Osteoblast (primary cell): ENCODE results near the gene SMIM34. TPM values are rescaled to one million over a fixed set of nuclear protein-coding genes. Genes with fewer than 3 reads are reported as not detected.
"Not testable (repeated sequence)": the region's sequence is repeated elsewhere in the genome, so short reads cannot be mapped to it uniquely, and the experiment has no call there.

ENCODE experiments used
- DNase-seq: peaks from one replicate; pipeline ENCODE4 v3.0.0; 2011; ENCODE audit warnings: low spot score, mixed read lengths; ENCODE audit not compliant: insufficient read length; ENCODE audit errors: missing footprints
- H2AFZ ChIP-seq: 2 replicates; pipeline ENCODE4 v1.6.0; 2011; ENCODE audit warnings: mild to moderate bottlenecking, low read length
- H3K27ac ChIP-seq: 2 replicates; pipeline ENCODE4 v1.5.1; 2011; ENCODE audit warnings: mild to moderate bottlenecking, low read depth, low read length, moderate library complexity
- H3K27me3 ChIP-seq: 2 replicates; pipeline ENCODE4 v1.6.0; 2012; ENCODE audit warnings: mild to moderate bottlenecking, control low read depth, inconsistent platforms, low read length, moderate library complexity; ENCODE audit not compliant: insufficient read depth
- H3K36me3 ChIP-seq: 2 replicates; pipeline ENCODE4 v1.5.1; 2011; ENCODE audit warnings: mild to moderate bottlenecking, low read length, control low read depth, moderate library complexity; ENCODE audit not compliant: insufficient read depth
- H3K4me1 ChIP-seq: 2 replicates; pipeline ENCODE4 v1.5.1; 2011; ENCODE audit warnings: mild to moderate bottlenecking, low read length, control low read depth, moderate library complexity; ENCODE audit not compliant: insufficient read depth
- H3K4me2 ChIP-seq: 2 replicates; pipeline ENCODE4 v1.6.0; 2011; ENCODE audit warnings: mild to moderate bottlenecking, low read length; ENCODE audit not compliant: insufficient read depth
- H3K4me3 ChIP-seq: fragments of 200-600 bp; sonication (generic); 3 replicates; pipeline ENCODE4 v1.5.1; 2012; ENCODE audit warnings: mild to moderate bottlenecking, low read length, inconsistent platforms; ENCODE audit not compliant: insufficient read depth
- H3K79me2 ChIP-seq: 2 replicates; pipeline ENCODE4 v1.6.0; 2012; ENCODE audit warnings: mild to moderate bottlenecking, low read length, control low read depth, inconsistent platforms; ENCODE audit not compliant: insufficient read depth
- H3K9me3 ChIP-seq: 2 replicates; pipeline ENCODE4 v1.5.1; 2011; ENCODE audit warnings: low read depth, low read length, control low read depth
- H4K20me1 ChIP-seq: 2 replicates; pipeline ENCODE4 v1.6.0; 2012; ENCODE audit warnings: mild to moderate bottlenecking, low read length, control low read depth; ENCODE audit not compliant: insufficient read depth
- CTCF ChIP-seq: IDR thresholded peaks from 2 replicates; pipeline ENCODE4 v1.5.1; 2011; ENCODE audit warnings: mild to moderate bottlenecking, low read depth, low read length, moderate library complexity; ENCODE audit errors: extremely low read depth
- total RNA-seq: library from RNA; depleted of rRNA; stranded (reverse); fragments of >200 nt; gene quantifications from 2 replicates; pipeline ENCODE4 v1.2.3, GENCODE V29; 2012

Gene SMIM34
- total RNA-seq, 1 donor = not detected

GRCh38 chr21:34383724-34384415, 39.9 kb downstream of the SMIM34 start:
- not testable (repeated sequence) for H3K27me3 ChIP-seq, H2AFZ ChIP-seq, DNase-seq, H3K9me3 ChIP-seq, H3K4me2 ChIP-seq, H3K4me3 ChIP-seq, H3K36me3 ChIP-seq, H3K79me2 ChIP-seq, H4K20me1 ChIP-seq, H3K27ac ChIP-seq, H3K4me1 ChIP-seq

GRCh38 chr21:34383138-34383537, 40.6 kb downstream of the SMIM34 start:
- not testable (repeated sequence) for H3K4me1 ChIP-seq, H3K4me2 ChIP-seq, H4K20me1 ChIP-seq, H3K27me3 ChIP-seq, H2AFZ ChIP-seq, H3K27ac ChIP-seq, H3K79me2 ChIP-seq, H3K4me3 ChIP-seq, H3K9me3 ChIP-seq, H3K36me3 ChIP-seq, DNase-seq

GRCh38 chr21:34375619-34375972, 48.2 kb downstream of the SMIM34 start:
- not testable (repeated sequence) for H3K4me1 ChIP-seq, H4K20me1 ChIP-seq, H3K27me3 ChIP-seq, H3K9me3 ChIP-seq, H2AFZ ChIP-seq, H3K4me3 ChIP-seq, H3K27ac ChIP-seq, H3K36me3 ChIP-seq, H3K4me2 ChIP-seq, H3K79me2 ChIP-seq, DNase-seq

GRCh38 chr21:34374940-34375618, 48.7 kb downstream of the SMIM34 start, which contains the start of gene SMIM11:
TSS of gene SMIM11 (plus strand) at chr21:34375507. CDS start at chr21:34379505, 3,998 bp downstream.
- not testable (repeated sequence) for H3K4me1 ChIP-seq, H3K79me2 ChIP-seq, H4K20me1 ChIP-seq, H3K36me3 ChIP-seq, DNase-seq, H3K4me2 ChIP-seq, H2AFZ ChIP-seq, H3K4me3 ChIP-seq, H3K27me3 ChIP-seq, H3K9me3 ChIP-seq, H3K27ac ChIP-seq

- H3K4me2 ChIP-seq, H2AFZ ChIP-seq, DNase-seq: not testable (repeated sequence)
Measured at GRCh38 chr21:34374462-34374861, 49.3 kb downstream of the SMIM34 start.

GRCh38 chr21:34372321-34372720, 51.4 kb downstream of the SMIM34 start:
- H3K4me3 ChIP-seq = no peak overlapping the region
- peak; percentile 39 for DNase-seq
- H3K36me3 ChIP-seq = no peaks in the 10 kb centered on the region
- no peaks in the 10 kb centered on the region for H4K20me1 ChIP-seq
- no peak overlapping the region for H2AFZ ChIP-seq
- no peak overlapping the region for H3K4me2 ChIP-seq
- H3K9me3 ChIP-seq = no peaks in the 10 kb centered on the region
- no peaks in the 10 kb centered on the region for H3K79me2 ChIP-seq
- H3K27me3 ChIP-seq = peaks cover 4% of the 10 kb centered on the region
- TF ChIP-seq CTCF = no peak
- no peak overlapping the region for H3K27ac ChIP-seq
- no peaks in the 10 kb centered on the region for H3K4me1 ChIP-seq

More at GRCh38 chr21:34374462-34374861, 49.3 kb downstream of the SMIM34 start:
- not testable (repeated sequence) for H3K27me3 ChIP-seq, H3K9me3 ChIP-seq, H3K79me2 ChIP-seq, H3K27ac ChIP-seq, H4K20me1 ChIP-seq, H3K4me1 ChIP-seq, H3K36me3 ChIP-seq, H3K4me3 ChIP-seq
